ENCODE measurements around the gene FKTN. TPM values are rescaled to one million over a fixed set of nuclear protein-coding genes. Genes with fewer than 3 reads are reported as not detected.

Gene FKTN
- total RNA-seq, 1 experiment from 2014 or later: 17.3 TPM

- TF ChIP-seq EGR1 (IDR thresholded peaks at IDR 0.05; ENCODE audit: low read depth) (no peak), RAD21 (IDR thresholded peaks at IDR 0.05; ENCODE audit: low read depth) (no peak), CEBPB (IDR thresholded peaks at IDR 0.05; ENCODE audit: low read depth) (no peak), EZH2 (IDR thresholded peaks at IDR 0.05) (no peak), SIN3A (IDR thresholded peaks at IDR 0.05; ENCODE audit: low read depth) (peak; percentile 61), POLR2AphosphoS5 (IDR thresholded peaks at IDR 0.05; ENCODE audit: low read depth, low read length) (peak; percentile 94), JUND (IDR thresholded peaks at IDR 0.05) (no peak)
Measured at GRCh38 chr9:105557804-105558610, at the start of gene FKTN (continued).

GRCh38 chr9:105508530-105508929 lies 49.4 kb upstream of the FKTN start:
- DNase-seq (ENCODE audit: low read depth, low spot score) (no peak), ATAC-seq (no peak)
- intact Hi-C loops (cut with micrococcal nuclease): no loop called here
- Histone ChIP-seq H2AFZ (ENCODE audit: low read depth, low read length, poor library complexity, severe bottlenecking) (no peak overlapping the region), H3K4me1 (ENCODE audit: control insufficient read depth in 1 of 2, insufficient read depth in 2 of 2, low read length in 2 of 2) (no peaks in the 10 kb centered on the region), H3K9ac (ENCODE audit: low read length) (no peak overlapping the region), H3K79me2 (ENCODE audit: insufficient read depth, low read length) (no peaks in the 10 kb centered on the region), H3K27me3 (ENCODE audit: insufficient read depth, low read length) (no peaks in the 10 kb centered on the region), H3K9me2 (ENCODE audit: insufficient read depth) (no peaks in the 10 kb centered on the region), H3K4me2 (ENCODE audit: low read length) (no peak overlapping the region), H3K27ac (ENCODE audit: low read depth, low read length) (no peak overlapping the region), H3K4me3 (replicated peaks in 1 of 2; ENCODE audit: low read depth in 1 of 2, low read length in 2 of 2) (no peak overlapping the region), H4K20me1 (ENCODE audit: insufficient read depth) (no peaks in the 10 kb centered on the region), H3K36me3 (ENCODE audit: control insufficient read depth in 1 of 2, insufficient read depth in 2 of 2, low read length in 2 of 2) (no peaks in the 10 kb centered on the region), H3K9me3 (ENCODE audit: control insufficient read depth in 1 of 2, insufficient read depth in 1 of 2, low read depth in 1 of 2, low read length in 2 of 2) (no peaks in the 10 kb centered on the region)
- RAD21 ChIA-PET (ENCODE audit: low non-redundant PET in 1 of 2, low total read pairs in 2 of 2, uncharacterized antibody in 2 of 2, unreplicated experiment in 2 of 2): no interaction called here
- TF ChIP-seq FOSL1 (IDR thresholded peaks at IDR 0.05; ENCODE audit: low read depth) (no peak), RAD21 (IDR thresholded peaks at IDR 0.05; ENCODE audit: low read depth) (no peak), EGR1 (IDR thresholded peaks at IDR 0.05; ENCODE audit: low read depth) (no peak), EZH2phosphoT487 (IDR thresholded peaks at IDR 0.05; ENCODE audit: borderline replicate concordance) (no peak), YY1 (IDR thresholded peaks at IDR 0.05; ENCODE audit: extremely low read depth, insufficient replicate concordance, low read depth, low read length) (no peak), POLR2AphosphoS5 (IDR thresholded peaks at IDR 0.05; ENCODE audit: low read depth, low read length) (no peak), POLR2A (IDR thresholded peaks at IDR 0.05; ENCODE audit: borderline replicate concordance, extremely low read depth, insufficient read depth, insufficient read length) (no peak), SRF (IDR thresholded peaks at IDR 0.05; ENCODE audit: low read depth) (no peak)
- TF ChIP-seq, protein P1, sequence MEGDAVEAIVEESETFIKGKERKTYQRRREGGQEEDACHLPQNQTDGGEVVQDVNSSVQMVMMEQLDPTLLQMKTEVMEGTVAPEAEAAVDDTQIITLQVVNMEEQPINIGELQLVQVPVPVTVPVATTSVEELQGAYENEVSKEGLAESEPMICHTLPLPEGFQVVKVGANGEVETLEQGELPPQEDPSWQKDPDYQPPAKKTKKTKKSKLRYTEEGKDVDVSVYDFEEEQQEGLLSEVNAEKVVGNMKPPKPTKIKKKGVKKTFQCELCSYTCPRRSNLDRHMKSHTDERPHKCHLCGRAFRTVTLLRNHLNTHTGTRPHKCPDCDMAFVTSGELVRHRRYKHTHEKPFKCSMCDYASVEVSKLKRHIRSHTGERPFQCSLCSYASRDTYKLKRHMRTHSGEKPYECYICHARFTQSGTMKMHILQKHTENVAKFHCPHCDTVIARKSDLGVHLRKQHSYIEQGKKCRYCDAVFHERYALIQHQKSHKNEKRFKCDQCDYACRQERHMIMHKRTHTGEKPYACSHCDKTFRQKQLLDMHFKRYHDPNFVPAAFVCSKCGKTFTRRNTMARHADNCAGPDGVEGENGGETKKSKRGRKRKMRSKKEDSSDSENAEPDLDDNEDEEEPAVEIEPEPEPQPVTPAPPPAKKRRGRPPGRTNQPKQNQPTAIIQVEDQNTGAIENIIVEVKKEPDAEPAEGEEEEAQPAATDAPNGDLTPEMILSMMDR (IDR thresholded peaks at IDR 0.05 in 2 of 3, conservative IDR thresholded peaks at IDR 0.05 in 1 of 3; ENCODE audit: borderline replicate concordance in 1 of 3, insufficient read depth in 1 of 3, low read depth in 2 of 3, low read length in 2 of 3): no peak
- CTCF ChIA-PET: no interaction called here
- no TSS peak for BruUV-seq (replicated peaks)
- POLR2A ChIA-PET: no interaction called here
